H1 (cell line): ENCODE results near the gene MRPS15. TPM values are rescaled to one million over a fixed set of nuclear protein-coding genes. Genes with fewer than 3 reads are reported as not detected.

Experiments used
- CTCF ChIA-PET: fragments of 300-600 bp; sonication (Branson Sonifier 250); formaldehyde crosslinking; loops from one replicate; lab custom pipeline; 2021; ENCODE audit not compliant: partially characterized antibody; lab: Charles Lee
- POLR2A ChIA-PET: fragments of 300-600 bp; sonication (Branson Sonifier 250); formaldehyde crosslinking; loops from one replicate; lab custom pipeline; 2021; ENCODE audit warnings: inconsistent platforms; ENCODE audit not compliant: partially characterized antibody; lab: Charles Lee
- DNase-seq, 2 experiments: peaks; one replicate each; pipeline versions ENCODE4 v3.0.0 to v3.0.0-alpha.2; 2010 to 2022; ENCODE audit warnings: low spot score in 2 of 2, low read depth in 1 of 2, mixed read lengths in 1 of 2
- FAIRE-seq: peaks from 2 replicates; lab custom pipeline; 2011; peaks lifted over from hg19 to GRCh38; lab: Jason Lieb, UNC
- H2AFZ ChIP-seq: 2 replicates; pipeline ENCODE4 v1.8.1; 2012; ENCODE audit warnings: low read length, inconsistent platforms
- H2AK5ac ChIP-seq: 2 replicates; pipeline ENCODE4 v1.6.1; 2013; ENCODE audit warnings: low read depth, low read length
- H2BK120ac ChIP-seq: replicated peaks from 2 replicates; pipeline ENCODE3; 2013; ENCODE audit warnings: low read depth, low read length, inconsistent platforms
- H2BK12ac ChIP-seq: 2 replicates; pipeline ENCODE4 v1.6.1; 2013; ENCODE audit warnings: low read depth, low read length
- H2BK15ac ChIP-seq: 2 replicates; pipeline ENCODE4 v1.6.1; 2013; ENCODE audit warnings: low read length
- H2BK20ac ChIP-seq: 2 replicates; pipeline ENCODE4 v1.6.1; 2013; ENCODE audit warnings: low read length
- H2BK5ac ChIP-seq: 2 replicates; pipeline ENCODE4 v1.6.1; 2013; ENCODE audit warnings: low read depth, low read length
- H3K14ac ChIP-seq: 2 replicates; pipeline ENCODE4 v1.6.1; 2013; ENCODE audit warnings: inconsistent platforms; ENCODE audit not compliant: insufficient read length
- H3K18ac ChIP-seq: 2 replicates; pipeline ENCODE4 v1.6.1; 2013; ENCODE audit warnings: low read length; ENCODE audit errors: extremely low read depth
- H3K23ac ChIP-seq: 2 replicates; pipeline ENCODE4 v1.6.1; 2013; ENCODE audit warnings: inconsistent platforms; ENCODE audit not compliant: insufficient read length
- H3K23me2 ChIP-seq: 2 replicates; pipeline ENCODE4 v1.6.1; 2013; ENCODE audit warnings: low read depth, low read length
- H3K27ac ChIP-seq: 2 replicates; pipeline ENCODE4 v1.6.1; 2011; ENCODE audit warnings: low read depth, low read length, inconsistent platforms
- H3K27me3 ChIP-seq, 4 experiments: replicated peaks in 1 of 4; 1 replicate in 1 of 4; 2 replicates in 3 of 4; pipeline versions ENCODE4 v1.6.1 to v1.8.1; 2011 to 2013; ENCODE audit warnings: low read length in 3 of 4, mild to moderate bottlenecking in 3 of 4, inconsistent platforms in 2 of 4, mixed read lengths in 2 of 4, moderate library complexity in 1 of 4; ENCODE audit not compliant: control insufficient read depth in 3 of 4, insufficient read depth in 3 of 4; ENCODE audit errors: extremely low read depth in 1 of 4
- H3K36me3 ChIP-seq, 4 experiments: 2 replicates each; pipeline versions ENCODE4 v1.6.1 to v1.8.1; 2011 to 2013; ENCODE audit warnings: mild to moderate bottlenecking in 4 of 4, low read length in 3 of 4, moderate library complexity in 2 of 4, control low read depth in 1 of 4, inconsistent platforms in 1 of 4; ENCODE audit not compliant: insufficient read depth in 4 of 4, control insufficient read depth in 2 of 4
- H3K4ac ChIP-seq: replicated peaks from 2 replicates; pipeline ENCODE3; 2013; ENCODE audit warnings: low read length, low read depth, mixed read lengths, inconsistent platforms; ENCODE audit not compliant: insufficient read length
- H3K4me1 ChIP-seq, 4 experiments: replicated peaks in 1 of 4; 1 replicate in 1 of 4; 2 replicates in 3 of 4; pipeline versions ENCODE4 v1.6.1 to v1.8.1; 2011 to 2013; ENCODE audit warnings: low read length in 3 of 4, inconsistent platforms in 2 of 4, mixed read lengths in 1 of 4; ENCODE audit not compliant: insufficient read depth in 4 of 4, control insufficient read depth in 3 of 4
- H3K4me2 ChIP-seq, 2 experiments: 2 replicates each; pipeline versions ENCODE4 v1.6.1 to v1.8.1; 2011 to 2013; ENCODE audit warnings: low read depth in 2 of 2, low read length in 2 of 2, control low read depth in 1 of 2, inconsistent platforms in 1 of 2, mild to moderate bottlenecking in 1 of 2; ENCODE audit not compliant: insufficient read depth in 1 of 2
- H3K4me3 ChIP-seq, 4 experiments: fragments of 200-600, 300-600 bp in 1 of 4; sonication (generic), shearing (Covaris generic), sonication (Bioruptor Twin) in 1 of 4; 2 replicates each; pipeline versions ENCODE4 v1.5.1 to v1.8.1; 2011 to 2016; ENCODE audit warnings: low read length in 4 of 4, low read depth in 3 of 4, control low read depth in 2 of 4, inconsistent platforms in 2 of 4, mild to moderate bottlenecking in 2 of 4, mixed read lengths in 1 of 4, moderate library complexity in 1 of 4; ENCODE audit not compliant: insufficient read depth in 2 of 4; ENCODE audit errors: extremely low read depth in 1 of 4
- H3K56ac ChIP-seq: replicated peaks from 2 replicates; pipeline ENCODE3; 2013; ENCODE audit warnings: low read depth, mild to moderate bottlenecking, mixed read lengths, low read length, inconsistent platforms; ENCODE audit not compliant: insufficient read length
- H3K79me1 ChIP-seq: 2 replicates; pipeline ENCODE4 v1.6.1; 2013; ENCODE audit warnings: low read depth, low read length, control low read depth
- H3K79me2 ChIP-seq, 2 experiments: 2 replicates each; pipeline versions ENCODE4 v1.6.1 to v1.8.1; 2012 to 2013; ENCODE audit warnings: low read length in 2 of 2, mild to moderate bottlenecking in 2 of 2, inconsistent platforms in 1 of 2; ENCODE audit not compliant: insufficient read depth in 2 of 2, control insufficient read depth in 1 of 2
- H3K9ac ChIP-seq, 4 experiments: replicated peaks in 1 of 4; 1 replicate in 1 of 4; 2 replicates in 3 of 4; pipeline versions ENCODE4 v1.6.1 to v1.8.1; 2011 to 2013; ENCODE audit warnings: low read depth in 3 of 4, low read length in 3 of 4, control low read depth in 2 of 4, mild to moderate bottlenecking in 2 of 4, moderate library complexity in 2 of 4, inconsistent platforms in 1 of 4; ENCODE audit errors: extremely low read depth in 1 of 4
- H3K9me3 ChIP-seq, 2 experiments: 2 replicates each; pipeline versions ENCODE4 v1.6.1 to v1.8.1; 2012 to 2013; ENCODE audit warnings: mild to moderate bottlenecking in 2 of 2, moderate library complexity in 2 of 2, control low read depth in 1 of 2, inconsistent platforms in 1 of 2, low read depth in 1 of 2, low read length in 1 of 2, mixed read lengths in 1 of 2; ENCODE audit not compliant: insufficient read depth in 2 of 2
- H4K20me1 ChIP-seq, 2 experiments: replicated peaks in 1 of 2; 2 replicates each; pipeline versions ENCODE3 to v1.8.1; 2011 to 2013; ENCODE audit warnings: inconsistent platforms in 2 of 2, low read length in 2 of 2, mild to moderate bottlenecking in 1 of 2; ENCODE audit not compliant: insufficient read depth in 2 of 2, control insufficient read depth in 1 of 2
- H4K5ac ChIP-seq: 2 replicates; pipeline ENCODE4 v1.6.1; 2013; ENCODE audit warnings: low read length, low read depth, mixed read lengths, inconsistent platforms; ENCODE audit not compliant: insufficient read length
- H4K8ac ChIP-seq: 2 replicates; pipeline ENCODE4 v1.8.0; 2013; ENCODE audit warnings: mild to moderate bottlenecking, moderate library complexity, low read length, inconsistent platforms; ENCODE audit not compliant: insufficient read depth; ENCODE audit errors: extremely low read depth
- H4K91ac ChIP-seq: replicated peaks from 2 replicates; pipeline ENCODE3; 2013; ENCODE audit warnings: low read length, mixed read lengths, inconsistent platforms; ENCODE audit not compliant: insufficient read length
- CTCF ChIP-seq, 3 experiments: IDR thresholded peaks; 1 replicate in 2 of 3; 2 replicates in 1 of 3; pipeline versions ENCODE4 v1.5.1 to v1.6.1; 2011; ENCODE audit warnings: low read length in 3 of 3, mild to moderate bottlenecking in 3 of 3, inconsistent platforms in 2 of 3, low read depth in 1 of 3, moderate library complexity in 1 of 3; ENCODE audit not compliant: insufficient read depth in 1 of 3; ENCODE audit errors: control extremely low read depth in 1 of 3
- EP300 ChIP-seq, 2 experiments: IDR thresholded peaks; 1 replicate in 1 of 2; 2 replicates in 1 of 2; pipeline ENCODE4 v1.6.1; 2011 to 2012; ENCODE audit warnings: low read depth in 2 of 2, low read length in 2 of 2, mild to moderate bottlenecking in 2 of 2, borderline replicate concordance in 1 of 2, inconsistent platforms in 1 of 2, moderate library complexity in 1 of 2
- WGBS, 2 experiments: shearing (Covaris generic) in 1 of 2; methylation state at CpG; one replicate each; pipeline versions ENCODE4 v1.1.6 to v1.1.7; 2013 to 2015; ENCODE audit warnings: low lambda C conversion rate in 2 of 2, mixed read lengths in 2 of 2, inconsistent platforms in 1 of 2, low coverage in 1 of 2, missing lambda C conversion rate in 1 of 2; ENCODE audit not compliant: insufficient replicate concordance in 2 of 2, insufficient coverage in 1 of 2, insufficient read length in 1 of 2; ENCODE audit errors: extremely low coverage in 1 of 2, missing lambda C conversion rate in 1 of 2; 5-methylcytosine and 5-hydroxymethylcytosine counted together
- polyA plus RNA-seq, 7 experiments: library from polyadenylated mRNA; depleted of rRNA in 3 of 7; stranded (reverse) in 5 of 7; unstranded in 2 of 7; fragments of >200 nt in 5 of 7; fragments of 200-250 nt in 2 of 7; gene quantifications; 1 replicate in 5 of 7; 2 replicates in 1 of 7; 4 replicates in 1 of 7; pipeline versions ENCODE4 v1.2.1 to v1.2.3, GENCODE V29; 2011 to 2013; ENCODE audit warnings: missing spikeins in 2 of 7, mixed read lengths in 2 of 7
- total RNA-seq: library from RNA; stranded (reverse); fragmentation: NEBNext Ultra II Directional; extraction: Animal tissue kit (Norgen Biotek cat#: 25700); gene quantifications from 2 replicates; pipeline ENCODE4 v1.2.1, GENCODE V29; 2021

Gene MRPS15
- total and polyA plus RNA-seq, 2 of the 8 experiments (the other 6 are each of a cell fraction or from before 2014, with no cell fraction given) = 53.6 to 129 TPM

GRCh38 chr1:36455386-36455785, 8.8 kb downstream of the MRPS15 start:
- DNase-seq = no peak
- WGBS, 2 experiments = 78% methylated on average over 1 of the region's 1 CpG; no CpG with 5 or more reads in 1 of the 2 experiments

More at GRCh38 chr1:36455386-36455785, 8.8 kb downstream of the MRPS15 start:
- no peaks in the 10 kb centered on the region; the same call in 1 of the 2 replicates for H3K23me2 ChIP-seq
- H3K79me2 ChIP-seq = no peaks in the 10 kb centered on the region
- no peak overlapping the region for H2BK12ac ChIP-seq
- no peak overlapping the region for H2AFZ ChIP-seq
- no peak overlapping the region for H3K4me2 ChIP-seq
- POLR2A ChIA-PET = interaction anchor here (0.7 to 3.3 kb wide), 2 partner anchors 8 to 31 kb away, joined by 3 to 22 read pairs; partner anchors contain the start of gene MRPS15
- no peak overlapping the region for H3K56ac ChIP-seq
- peaks cover 0 to 1% of the 10 kb centered on the region in 2 experiments for H4K20me1 ChIP-seq
- H3K4me3 ChIP-seq = no peak overlapping the region
- H3K4me1 ChIP-seq = no peaks in the 10 kb centered on the region; a peak in 1 of 7 replicates
- H3K23ac ChIP-seq = no peak overlapping the region
- no peak overlapping the region for H2BK20ac ChIP-seq
- H4K91ac ChIP-seq = no peak overlapping the region
- peaks cover 24 to 43% (median 38%) of the 10 kb centered on the region in 4 experiments for H3K36me3 ChIP-seq
- H3K79me1 ChIP-seq = no peaks in the 10 kb centered on the region
- H2BK120ac ChIP-seq = no peak overlapping the region
- H2BK5ac ChIP-seq = no peak overlapping the region
- no peaks in the 10 kb centered on the region for H3K9me3 ChIP-seq
- H3K27ac ChIP-seq = no peak overlapping the region
- TF ChIP-seq EP300 (IDR thresholded peaks at IDR 0.05; ENCODE audit: borderline replicate concordance in 1 of 2, low read depth in 2 of 2, low read length in 2 of 2) = no peak
- no peak for TF ChIP-seq CTCF (IDR thresholded peaks at IDR 0.05; ENCODE audit: control extremely low read depth in 1 of 3, insufficient read depth in 1 of 3, low read depth in 1 of 3, low read length in 3 of 3)
- no peak overlapping the region for H2BK15ac ChIP-seq
- no peak overlapping the region for H2AK5ac ChIP-seq
- H3K9ac ChIP-seq = no peak overlapping the region
- no peak overlapping the region for H3K18ac ChIP-seq
- no peak overlapping the region for H4K5ac ChIP-seq
- no peak for FAIRE-seq
- no peak overlapping the region for H4K8ac ChIP-seq
- no peak overlapping the region for H3K14ac ChIP-seq
- CTCF ChIA-PET = interaction anchor here (0.9 kb wide), 1 partner anchor 9 kb away, joined by 4 read pairs; no protein-coding TSS in a partner anchor
- H3K27me3 ChIP-seq = no peaks in the 10 kb centered on the region
- no peak overlapping the region for H3K4ac ChIP-seq
